G401 (cell line): Measurements from ENCODE around the gene MGMT. TPM values are rescaled to one million over a fixed set of nuclear protein-coding genes. Genes with fewer than 3 reads are reported as not detected.
"Not testable (repeated sequence)": the region's sequence is repeated elsewhere in the genome, so short reads cannot be mapped to it uniquely, and the experiment has no call there.

ENCODE experiments used
- DNase-seq: peaks from one replicate; pipeline ENCODE4 v3.0.0-alpha.2; 2015; ENCODE audit warnings: low spot score
- in situ Hi-C: cut with HindIII; loops from 2 replicates; pipeline ENCODE4 v1.10.0; 2016; ENCODE audit warnings: low sequenced_read_pairs, mixed read lengths
- total RNA-seq: library from RNA; depleted of rRNA; stranded (reverse); fragments of >200 nt; shearing (Covaris generic); gene quantifications from 2 replicates; pipeline ENCODE4 v1.2.3, GENCODE V29; 2014; rRNA removed

MGMT gene
- 60.3 and 98.3 TPM in 2 replicates for total RNA-seq

GRCh38 chr10:129466703-129467358 lies at the start of gene MGMT:
MGMT (plus strand) TSS chr10:129467241.
- in situ Hi-C loops, result no loop called here
- peak; percentile 89 for DNase-seq

GRCh38 chr10:129417870-129418269 lies 49.2 kb upstream of the MGMT start:
- in situ Hi-C loops, result no loop called here
- DNase-seq, result no peak

GRCh38 chr10:129418496-129419225 lies 48.4 kb upstream of the MGMT start:
- no peak for DNase-seq
- in situ Hi-C loops, result no loop called here

GRCh38 chr10:129419397-129419796 lies 47.6 kb upstream of the MGMT start:
- no peak for DNase-seq
- in situ Hi-C loops, result no loop called here

GRCh38 chr10:129421399-129422010 lies 45.5 kb upstream of the MGMT start:
- DNase-seq, result no peak
- in situ Hi-C loops, result no loop called here

- in situ Hi-C loops, result no loop called here
Observed at GRCh38 chr10:129424978-129425377, 42.1 kb upstream of the MGMT start.

GRCh38 chr10:129426606-129427005 lies 40.4 kb upstream of the MGMT start:
- in situ Hi-C loops, result no loop called here
- DNase-seq, result no peak

More at GRCh38 chr10:129424978-129425377, 42.1 kb upstream of the MGMT start:
- no peak for DNase-seq

GRCh38 chr10:129433266-129433665 lies 33.8 kb upstream of the MGMT start:
- DNase-seq, result no peak
- in situ Hi-C loops, result no loop called here

GRCh38 chr10:129435724-129436123 lies 31.3 kb upstream of the MGMT start:
- DNase-seq, result not testable (repeated sequence)

GRCh38 chr10:129438024-129438423 lies 29.0 kb upstream of the MGMT start:
- no peak for DNase-seq
- in situ Hi-C loops, result no loop called here

More at GRCh38 chr10:129435724-129436123, 31.3 kb upstream of the MGMT start:
- in situ Hi-C loops, result not testable (repeated sequence)

- DNase-seq, result no peak
- in situ Hi-C loops, result no loop called here
Observed at GRCh38 chr10:129440247-129440646, 26.8 kb upstream of the MGMT start.

GRCh38 chr10:129440722-129441316 lies 26.2 kb upstream of the MGMT start:
- DNase-seq, result no peak
- in situ Hi-C loops, result no loop called here

- DNase-seq, result no peak
- in situ Hi-C loops, result no loop called here
Observed at GRCh38 chr10:129441372-129442009, 25.6 kb upstream of the MGMT start.

- in situ Hi-C loops, result no loop called here
- no peak for DNase-seq
Observed at GRCh38 chr10:129442866-129443265, 24.2 kb upstream of the MGMT start.

- DNase-seq, result no peak
Observed at GRCh38 chr10:129444359-129444758, 22.7 kb upstream of the MGMT start.

GRCh38 chr10:129445436-129446182 lies 21.4 kb upstream of the MGMT start:
- in situ Hi-C loops, result no loop called here
- no peak for DNase-seq

More at GRCh38 chr10:129444359-129444758, 22.7 kb upstream of the MGMT start:
- in situ Hi-C loops, result no loop called here

GRCh38 chr10:129446183-129446581 lies 20.9 kb upstream of the MGMT start:
- no peak for DNase-seq
- in situ Hi-C loops, result no loop called here

GRCh38 chr10:129447486-129447885 lies 19.6 kb upstream of the MGMT start:
- in situ Hi-C loops, result no loop called here
- no peak for DNase-seq

- DNase-seq, result no peak
- in situ Hi-C loops, result no loop called here
Observed at GRCh38 chr10:129448086-129448485, 19.0 kb upstream of the MGMT start.
